Esophagus muscularis mucosa (tissue), 4 donors: ENCODE results near the gene CEBPE.

Experiments
- EP300 ChIP-seq: sonication (generic); formaldehyde crosslinking; IDR thresholded peaks from one replicate; pipeline ENCODE4 v1.6.1; 2017; ENCODE audit warnings: antibody characterized with exemption
- POLR2A ChIP-seq: fragments of 450-650 bp; IDR thresholded peaks from one replicate; pipeline ENCODE4 v1.6.1; 2017; ENCODE audit warnings: antibody characterized with exemption, moderate library complexity, mild to moderate bottlenecking, low read depth
- POLR2AphosphoS5 ChIP-seq, 2 donors: sonication (generic); formaldehyde crosslinking; IDR thresholded peaks; one replicate each; pipeline ENCODE4 v1.6.1; 2017; ENCODE audit warnings: antibody characterized with exemption in 2 of 2
- TF ChIP-seq, protein P1 (sequence below), 3 experiments: fragments of 200-600 bp in 2 of 3; fragments of 450-650 bp in 1 of 3; sonication (generic) in 2 of 3; IDR thresholded peaks; one replicate each; pipeline ENCODE4 v1.5.1; 2017 to 2019; ENCODE audit warnings: antibody characterized with exemption in 3 of 3, mild to moderate bottlenecking in 2 of 3, moderate library complexity in 1 of 3

- TF ChIP-seq, protein P1, sequence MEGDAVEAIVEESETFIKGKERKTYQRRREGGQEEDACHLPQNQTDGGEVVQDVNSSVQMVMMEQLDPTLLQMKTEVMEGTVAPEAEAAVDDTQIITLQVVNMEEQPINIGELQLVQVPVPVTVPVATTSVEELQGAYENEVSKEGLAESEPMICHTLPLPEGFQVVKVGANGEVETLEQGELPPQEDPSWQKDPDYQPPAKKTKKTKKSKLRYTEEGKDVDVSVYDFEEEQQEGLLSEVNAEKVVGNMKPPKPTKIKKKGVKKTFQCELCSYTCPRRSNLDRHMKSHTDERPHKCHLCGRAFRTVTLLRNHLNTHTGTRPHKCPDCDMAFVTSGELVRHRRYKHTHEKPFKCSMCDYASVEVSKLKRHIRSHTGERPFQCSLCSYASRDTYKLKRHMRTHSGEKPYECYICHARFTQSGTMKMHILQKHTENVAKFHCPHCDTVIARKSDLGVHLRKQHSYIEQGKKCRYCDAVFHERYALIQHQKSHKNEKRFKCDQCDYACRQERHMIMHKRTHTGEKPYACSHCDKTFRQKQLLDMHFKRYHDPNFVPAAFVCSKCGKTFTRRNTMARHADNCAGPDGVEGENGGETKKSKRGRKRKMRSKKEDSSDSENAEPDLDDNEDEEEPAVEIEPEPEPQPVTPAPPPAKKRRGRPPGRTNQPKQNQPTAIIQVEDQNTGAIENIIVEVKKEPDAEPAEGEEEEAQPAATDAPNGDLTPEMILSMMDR (IDR thresholded peaks at IDR 0.05), result no peak
- TF ChIP-seq POLR2AphosphoS5 (IDR thresholded peaks at IDR 0.05) (no peak), EP300 (no peak), POLR2A (no peak)
These were observed 29.4 kb downstream of the CEBPE start for GRCh38 chr14:23089498-23090253.
